Activated CD4-positive, CD25-positive, alpha-beta regulatory T cell (primary cell): ENCODE results near the gene ELK4.

Source experiments
- DNase-seq, 4 experiments: peaks; one replicate each; lab custom pipeline; 2025; lab: John Stamatoyannopoulos, UW

The ELK4 gene

DNA sequence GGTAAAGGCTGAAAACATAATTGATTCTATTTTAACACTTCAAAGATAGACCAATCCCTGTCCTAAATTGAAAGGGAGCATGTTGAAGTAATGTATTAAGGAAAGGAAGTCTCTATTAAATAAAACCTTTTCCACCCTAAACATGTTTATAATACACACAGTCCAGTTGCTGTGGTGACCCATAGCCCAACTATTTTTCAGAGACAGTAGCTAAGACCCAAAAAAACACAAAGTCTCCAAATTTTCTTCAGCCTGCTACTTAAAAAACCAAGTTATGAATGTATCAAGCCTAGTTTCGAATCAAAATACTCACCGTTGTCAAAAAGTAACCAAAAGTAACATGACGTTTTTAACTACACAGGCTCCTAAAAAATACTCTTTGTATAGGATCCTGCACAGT, 1.6 kb downstream of the ELK4 start:
- DNase-seq, result no peak

- DNase-seq, result no peak
Observed at GRCh38 chr1:205629751-205630150, 2.1 kb downstream of the ELK4 start.

- DNase-seq, result no peak
Observed at GRCh38 chr1:205627956-205628355, 3.9 kb downstream of the ELK4 start.

DNA sequence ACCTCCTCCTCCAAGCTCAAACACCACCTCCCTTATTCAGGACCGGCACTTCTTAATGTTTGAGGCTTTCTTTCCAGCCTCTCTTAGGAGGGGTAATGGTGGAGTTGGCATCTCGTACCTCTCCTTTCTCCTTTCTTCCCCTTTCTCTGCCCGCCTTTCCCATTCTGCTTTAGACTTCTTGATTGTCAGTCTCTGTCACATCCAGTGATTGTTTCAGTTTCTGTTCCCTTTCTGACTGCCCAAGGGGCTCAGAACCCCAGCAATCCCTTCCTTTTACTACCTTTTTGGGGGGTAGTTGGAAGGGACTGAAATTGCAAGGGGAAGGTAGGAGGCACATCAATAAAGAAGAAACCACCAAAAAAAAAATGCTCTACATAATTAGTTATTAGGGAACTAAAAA, 5.6 kb downstream of the ELK4 start:
- DNase-seq, result no peak

DNA sequence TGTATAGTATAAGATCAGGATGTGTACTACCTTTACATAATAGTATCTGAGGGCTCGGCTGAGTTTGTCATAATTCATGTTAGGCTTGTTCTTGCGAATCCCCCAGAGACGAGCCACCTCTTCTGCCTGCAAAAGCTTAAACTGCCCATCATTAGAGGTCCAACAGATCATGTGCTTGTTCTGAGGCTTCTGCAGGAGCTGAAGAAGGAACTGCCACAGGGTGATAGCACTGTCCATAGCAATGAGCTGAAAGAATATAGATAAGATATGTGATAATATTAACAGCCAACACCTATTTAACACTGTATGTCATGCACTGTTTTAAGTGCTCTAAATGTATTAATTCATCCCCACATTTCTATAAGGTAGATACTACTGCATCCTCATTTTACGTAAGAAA, 8.2 kb downstream of the ELK4 start:
- DNase-seq, result no peak

DNA sequence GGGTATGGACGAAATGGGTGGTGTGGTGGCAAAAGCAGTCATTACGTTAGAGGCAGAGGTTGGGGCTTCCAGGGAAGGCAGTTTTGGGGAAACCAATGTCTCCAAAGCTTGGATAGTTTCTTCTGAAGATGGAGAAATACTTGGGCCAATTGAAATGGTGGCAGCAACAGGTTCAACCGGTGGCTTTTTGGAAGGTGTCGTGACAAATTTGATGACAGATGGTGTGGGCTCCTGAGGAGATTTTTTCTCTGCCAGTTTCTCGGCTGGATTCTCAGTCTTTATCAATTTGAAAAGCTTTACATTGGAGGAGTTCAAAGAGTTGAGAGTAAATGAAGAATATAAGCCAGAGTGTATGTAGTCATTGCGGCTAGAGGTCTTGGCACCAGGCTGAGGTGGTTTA, 11.5 kb downstream of the ELK4 start:
- no peak for DNase-seq

DNA sequence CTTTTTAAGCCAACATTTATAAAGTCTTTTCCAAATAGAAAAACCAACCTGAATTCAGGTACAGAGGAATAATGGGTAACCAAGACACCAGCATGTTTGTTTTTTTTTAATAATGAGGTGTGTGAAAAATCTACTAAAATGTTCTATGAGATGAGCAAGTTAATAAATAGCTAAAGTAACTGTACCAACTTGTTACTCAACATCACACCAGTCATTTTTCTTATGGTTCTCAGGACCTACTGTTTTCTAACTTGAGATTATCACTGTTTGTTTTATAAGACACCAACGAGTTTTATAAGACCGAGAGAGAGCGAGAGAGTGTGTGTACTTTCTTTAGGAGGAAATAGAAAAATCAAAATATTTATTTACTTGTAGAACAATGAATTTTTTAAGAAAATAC, 12.4 kb downstream of the ELK4 start:
- no peak for DNase-seq

GRCh38 chr1:205616563-205617293, 15.1 kb downstream of the ELK4 start:
- no peak for DNase-seq

GRCh38 chr1:205615789-205616188, 16.0 kb downstream of the ELK4 start:
- DNase-seq, result no peak

- DNase-seq, result no peak
Observed at GRCh38 chr1:205613854-205614412, 17.9 kb downstream of the ELK4 start.

DNA sequence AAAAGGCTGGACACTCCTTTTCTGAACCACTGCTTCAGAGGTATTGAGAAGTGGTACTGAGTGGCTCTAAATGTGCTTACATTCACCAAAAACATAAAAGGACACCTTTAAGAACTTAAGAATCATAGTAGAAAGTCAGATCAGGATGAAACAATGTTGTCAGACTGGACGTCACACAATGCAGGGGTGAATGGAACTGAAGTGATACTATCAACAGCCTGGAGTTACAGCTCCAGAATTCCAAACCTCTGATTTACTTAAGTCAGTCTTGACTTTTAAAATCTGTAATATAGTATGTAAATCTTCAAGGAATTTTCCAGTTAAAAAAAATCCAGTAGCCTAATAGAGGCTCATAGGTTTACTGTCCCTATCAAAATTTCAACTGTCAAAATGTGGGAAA, 19.3 kb downstream of the ELK4 start:
- no peak for DNase-seq

DNA sequence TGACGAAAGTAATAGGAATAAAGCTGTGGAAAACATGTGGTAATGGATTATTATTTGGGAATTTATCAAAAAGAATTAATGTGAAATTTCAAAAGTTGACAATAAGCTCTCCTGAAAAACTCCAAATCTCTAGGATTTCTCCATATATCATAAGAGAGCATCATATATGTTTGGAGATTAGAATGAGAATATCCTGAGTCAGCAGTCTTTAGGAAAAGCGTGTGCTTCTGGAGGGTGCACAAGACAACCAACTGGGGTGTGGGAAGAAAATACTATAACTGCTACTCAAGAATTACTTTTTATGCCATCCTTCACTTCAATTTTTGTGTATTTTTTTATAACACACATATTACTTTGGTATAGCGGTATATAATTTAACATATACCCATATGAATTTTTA, 19.7 kb downstream of the ELK4 start:
- DNase-seq, result no peak

DNA sequence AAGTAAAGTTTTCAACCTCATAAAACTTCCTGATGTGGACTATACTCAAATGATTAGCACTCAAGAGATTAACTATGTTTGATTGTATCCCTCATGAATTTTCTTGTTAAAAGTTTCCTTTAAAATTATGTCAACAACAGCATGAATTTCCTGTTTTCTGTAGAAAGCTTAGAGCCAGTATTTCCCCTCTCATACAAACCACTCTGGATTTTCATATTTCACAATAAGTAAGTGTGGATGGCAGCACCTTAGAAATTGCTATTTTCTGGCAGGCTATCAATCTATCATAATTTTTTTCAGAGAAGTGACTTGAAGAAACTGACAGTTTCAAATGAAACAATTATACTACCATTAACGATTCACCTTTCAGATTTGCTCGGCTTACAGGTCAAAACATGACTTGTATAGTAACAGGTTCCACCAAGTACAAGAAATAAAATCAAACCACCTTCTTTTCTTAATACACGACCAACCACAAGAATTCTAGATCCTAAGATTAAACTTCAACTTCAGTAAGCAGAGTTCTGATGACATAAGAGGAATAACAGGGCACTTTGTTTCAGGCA, 20.8 kb downstream of the ELK4 start:
- DNase-seq, result no peak

DNA sequence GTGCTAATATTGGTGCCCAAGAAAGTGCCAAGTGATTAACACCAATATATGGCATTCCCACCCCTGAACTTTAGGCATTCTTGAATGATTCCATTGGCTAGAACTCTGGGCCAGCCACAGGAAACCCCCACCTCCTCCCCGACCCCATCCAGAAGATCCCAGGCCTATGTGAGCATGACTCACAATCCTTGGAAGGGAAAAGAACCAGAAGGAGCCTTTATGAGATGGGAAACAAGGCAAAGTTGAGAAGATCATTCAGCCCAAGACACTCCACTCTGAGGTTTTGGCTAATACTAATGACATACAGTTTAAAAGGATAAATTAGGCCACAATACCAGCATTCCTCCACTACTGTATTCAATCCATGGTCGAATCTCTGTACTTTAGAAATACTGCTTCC, 21.8 kb downstream of the ELK4 start:
- DNase-seq, result no peak

GRCh38 chr1:205604825-205605505, 26.8 kb downstream of the ELK4 start:
- DNase-seq, result no peak

DNA sequence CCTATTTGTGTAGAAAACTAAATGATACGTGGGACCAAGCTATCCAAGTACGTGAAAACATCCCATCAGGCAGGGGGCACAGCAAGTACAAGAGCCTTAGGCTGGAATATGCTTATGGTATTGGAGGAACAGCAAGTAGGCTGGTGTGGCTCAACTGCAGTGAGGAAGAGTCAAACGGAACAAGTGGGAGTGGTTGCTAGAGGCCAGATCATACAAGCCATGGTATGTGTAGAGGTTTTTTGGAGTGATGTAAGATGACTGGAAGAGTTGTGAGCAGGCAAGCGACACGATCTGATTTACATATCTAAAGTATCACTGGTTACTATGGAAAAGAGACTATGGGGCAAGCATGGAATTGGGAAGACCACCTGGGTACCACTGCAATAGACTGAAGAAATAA, 27.8 kb downstream of the ELK4 start:
- no peak for DNase-seq

DNA sequence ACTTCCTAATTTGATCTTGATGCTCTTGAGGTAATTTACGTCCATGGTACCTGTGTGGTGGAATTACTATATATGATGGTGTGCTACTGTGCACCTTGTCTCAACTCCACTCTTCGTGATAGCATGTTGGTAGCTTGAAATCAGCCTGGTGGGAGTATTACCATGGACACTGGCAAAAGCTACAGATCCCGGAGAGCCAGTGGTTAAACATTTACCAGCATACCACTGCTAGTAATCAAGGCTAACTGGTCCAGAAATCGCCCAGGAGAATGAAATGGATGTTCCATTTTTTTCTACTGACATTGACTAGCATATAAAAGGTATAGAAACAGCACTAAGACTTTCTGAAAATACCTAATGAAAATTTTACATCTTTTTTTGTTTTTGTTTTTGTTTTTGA, 30.6 kb downstream of the ELK4 start:
- no peak for DNase-seq

- no peak for DNase-seq
Observed at GRCh38 chr1:205600085-205600484, 31.7 kb downstream of the ELK4 start.

GRCh38 chr1:205599669-205600042, 32.2 kb downstream of the ELK4 start:
- DNase-seq, result no peak

DNA sequence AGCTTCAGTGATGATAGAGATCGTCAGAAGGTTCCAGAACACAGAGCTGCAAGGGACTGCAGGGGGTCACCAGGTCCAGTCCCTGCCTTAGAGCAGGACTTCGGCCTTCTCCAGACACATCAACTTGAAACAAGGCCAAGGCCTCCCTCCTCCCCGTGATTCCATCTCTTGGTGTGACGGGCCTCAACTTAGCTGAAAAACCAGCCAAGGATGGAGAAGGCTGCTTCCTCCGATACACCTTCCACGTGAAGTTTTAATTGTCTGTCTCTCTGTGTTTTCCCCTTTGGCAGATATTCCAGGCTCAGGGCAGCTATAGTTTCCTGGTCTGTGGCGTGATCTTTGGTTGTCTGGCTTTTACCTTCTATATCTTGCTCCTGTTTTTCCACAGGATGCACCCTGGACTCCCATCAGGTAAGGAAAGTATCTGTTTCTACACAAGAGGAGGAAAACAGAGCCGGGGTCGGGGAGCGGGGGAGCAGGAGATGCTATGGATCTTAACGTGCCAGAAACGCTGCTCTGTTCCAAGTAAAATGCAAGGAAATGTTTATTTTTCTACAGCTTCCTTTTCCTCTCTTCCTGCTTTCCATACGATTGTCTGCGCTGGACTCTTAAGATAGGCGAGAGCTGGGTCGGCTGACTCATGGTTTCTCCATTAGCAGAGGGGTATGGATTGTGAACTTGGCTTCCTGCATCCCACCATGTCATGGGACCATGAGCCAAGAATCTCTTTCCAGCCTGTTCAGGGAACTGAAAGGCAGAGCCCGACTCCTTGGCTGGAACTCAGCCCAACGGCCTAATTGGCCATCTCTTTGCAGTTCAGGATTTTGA, 32.8 kb downstream of the ELK4 start:
- no peak for DNase-seq

GRCh38 chr1:205597691-205598314, 34.0 kb downstream of the ELK4 start:
- no peak for DNase-seq

DNA sequence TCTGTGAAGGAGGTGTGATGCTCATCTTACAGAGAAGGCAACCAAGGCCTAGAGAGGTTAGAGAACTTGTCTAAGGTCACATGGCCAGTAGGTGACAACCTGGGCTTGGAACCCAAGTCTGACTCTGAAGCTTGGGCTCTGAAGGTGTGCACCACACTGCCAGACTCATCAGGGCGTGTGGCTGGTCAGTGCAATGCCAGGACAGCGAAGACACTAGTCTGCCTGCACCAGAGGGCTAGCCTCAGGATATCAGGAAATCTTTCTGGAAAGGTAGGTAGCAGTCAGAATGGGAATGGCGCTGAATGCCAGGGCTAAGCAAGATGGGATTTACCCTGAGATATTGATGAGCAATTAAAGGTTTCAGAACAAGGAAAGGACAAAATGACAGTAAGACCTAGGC, 34.9 kb downstream of the ELK4 start:
- DNase-seq, result no peak
